Measurements from ENCODE around the gene NKAIN4. TPM values are rescaled to one million over a fixed set of nuclear protein-coding genes. Genes with fewer than 3 reads are reported as not detected.

Gene NKAIN4
- total RNA-seq, 1 experiment from 2014 or later, result not detected

DNA sequence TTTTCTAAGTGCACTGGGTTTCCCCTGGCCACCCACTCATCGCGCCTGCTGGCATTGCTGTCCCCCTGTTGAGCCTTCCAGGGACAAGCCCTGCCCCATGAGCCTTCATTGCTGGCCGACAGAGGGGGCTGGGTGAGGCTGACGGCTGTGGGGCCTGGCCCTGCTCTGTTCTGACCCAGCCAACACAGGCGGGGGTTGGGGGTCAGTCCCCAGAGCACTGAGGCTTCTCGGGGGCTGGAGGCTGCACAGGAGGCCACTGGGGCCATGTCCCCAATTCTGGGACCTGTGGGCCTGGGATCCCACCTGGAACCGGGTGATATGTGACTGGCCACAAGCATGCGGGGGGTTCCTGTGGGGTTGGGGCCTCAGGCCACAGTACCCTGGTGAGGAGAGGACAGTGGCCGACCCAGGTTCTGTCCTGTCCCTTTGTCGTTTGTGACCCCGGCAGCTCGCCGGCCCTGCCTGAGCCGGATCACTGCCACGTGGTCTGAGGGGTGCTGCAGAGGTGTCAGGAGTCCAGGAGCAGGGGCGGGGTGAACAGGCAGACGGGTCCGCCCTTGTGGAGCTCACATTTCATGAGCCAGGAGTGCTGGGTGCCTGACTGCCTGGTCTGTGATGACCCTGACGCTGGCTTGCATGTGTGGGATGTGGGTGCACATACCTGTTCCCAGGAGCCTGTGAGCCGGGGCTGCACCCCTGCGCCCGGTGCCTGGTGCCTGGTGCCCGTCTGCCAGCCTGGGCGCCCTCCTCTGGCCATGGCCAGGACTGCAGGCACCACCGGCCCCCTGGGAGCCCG is 36.6 kb upstream of the NKAIN4 start:
- DNase-seq, result peak; percentile 52
- no peaks in the 10 kb centered on the region for H3K9me3 ChIP-seq

GRCh38 chr20:63290136-63290676 is 35.9 kb upstream of the NKAIN4 start:
- Histone ChIP-seq H3K9me3 (no peaks in the 10 kb centered on the region), H3K36me3 (peaks cover 12% of the 10 kb centered on the region), H3K4me3 (no peak overlapping the region), H3K27me3 (peaks cover 2% of the 10 kb centered on the region; the same call in 1 of the 2 replicates)
- DNase-seq, result no peak

More for the DNA sequence above, 36.6 kb upstream of the NKAIN4 start:
- peaks cover 6% of the 10 kb centered on the region for H3K36me3 ChIP-seq
- peaks cover 8% of the 10 kb centered on the region for H3K27me3 ChIP-seq
- no peak overlapping the region for H3K4me3 ChIP-seq

GRCh38 chr20:63289311-63290135 is 35.3 kb upstream of the NKAIN4 start:
- no peaks in the 10 kb centered on the region for H3K9me3 ChIP-seq
- no peak for DNase-seq
- peaks cover 12% of the 10 kb centered on the region for H3K36me3 ChIP-seq
- no peak overlapping the region for H3K4me3 ChIP-seq
- H3K27me3 ChIP-seq, result no peaks in the 10 kb centered on the region

- peaks cover 12% of the 10 kb centered on the region for H3K36me3 ChIP-seq
- H3K9me3 ChIP-seq, result no peaks in the 10 kb centered on the region
- no peak overlapping the region for H3K4me3 ChIP-seq
- H3K27me3 ChIP-seq, result no peaks in the 10 kb centered on the region
- DNase-seq, result no peak
These were observed 34.5 kb upstream of the NKAIN4 start for GRCh38 chr20:63288581-63289251.

DNA sequence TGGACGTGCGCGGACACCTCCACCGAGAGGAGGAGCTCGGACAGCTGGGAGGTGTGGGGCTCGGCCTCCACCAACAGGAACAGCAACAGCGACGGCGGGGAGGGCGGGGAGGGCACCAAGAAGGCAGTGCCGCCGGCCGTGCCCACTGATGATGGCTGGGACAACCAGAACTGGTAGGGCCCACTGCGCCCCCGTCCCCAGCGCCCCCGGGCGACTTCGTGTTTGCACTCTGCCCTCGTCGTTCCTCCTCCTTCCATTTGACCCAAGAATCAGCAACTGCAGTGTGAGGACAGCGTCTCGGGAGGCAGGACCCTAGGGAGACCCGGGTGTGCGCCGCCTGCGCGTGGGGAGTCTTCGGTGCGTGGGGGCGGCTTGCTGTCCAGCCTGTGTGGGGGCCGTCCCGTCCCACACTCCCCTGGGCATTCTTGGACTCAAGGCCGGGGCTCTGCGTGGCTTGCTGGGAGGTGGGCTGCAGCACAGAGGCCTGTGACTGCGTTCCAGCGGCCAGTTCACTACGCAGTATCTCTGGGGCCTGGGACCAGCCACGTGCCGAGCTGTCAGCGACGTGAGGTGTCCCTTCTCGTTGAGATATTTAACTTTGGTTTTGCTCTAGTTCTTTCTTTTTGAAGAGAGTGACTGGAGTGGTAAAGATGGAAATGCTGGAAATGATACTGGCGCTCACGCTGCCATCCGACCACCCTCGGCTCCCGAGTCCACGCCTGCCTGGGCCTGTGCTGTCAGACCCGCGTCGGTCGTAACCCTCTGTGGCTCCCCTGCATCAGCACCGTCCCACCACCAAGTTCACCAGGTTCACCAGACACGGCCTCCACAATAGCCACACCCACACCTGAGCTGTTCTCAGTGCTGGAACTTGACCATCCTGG is 33.7 kb upstream of the NKAIN4 start:
- Histone ChIP-seq H3K9me3 (no peaks in the 10 kb centered on the region), H3K36me3 (peaks cover 15% of the 10 kb centered on the region), H3K4me3 (no peak overlapping the region), H3K27me3 (no peaks in the 10 kb centered on the region)
- DNase-seq, result no peak

DNA sequence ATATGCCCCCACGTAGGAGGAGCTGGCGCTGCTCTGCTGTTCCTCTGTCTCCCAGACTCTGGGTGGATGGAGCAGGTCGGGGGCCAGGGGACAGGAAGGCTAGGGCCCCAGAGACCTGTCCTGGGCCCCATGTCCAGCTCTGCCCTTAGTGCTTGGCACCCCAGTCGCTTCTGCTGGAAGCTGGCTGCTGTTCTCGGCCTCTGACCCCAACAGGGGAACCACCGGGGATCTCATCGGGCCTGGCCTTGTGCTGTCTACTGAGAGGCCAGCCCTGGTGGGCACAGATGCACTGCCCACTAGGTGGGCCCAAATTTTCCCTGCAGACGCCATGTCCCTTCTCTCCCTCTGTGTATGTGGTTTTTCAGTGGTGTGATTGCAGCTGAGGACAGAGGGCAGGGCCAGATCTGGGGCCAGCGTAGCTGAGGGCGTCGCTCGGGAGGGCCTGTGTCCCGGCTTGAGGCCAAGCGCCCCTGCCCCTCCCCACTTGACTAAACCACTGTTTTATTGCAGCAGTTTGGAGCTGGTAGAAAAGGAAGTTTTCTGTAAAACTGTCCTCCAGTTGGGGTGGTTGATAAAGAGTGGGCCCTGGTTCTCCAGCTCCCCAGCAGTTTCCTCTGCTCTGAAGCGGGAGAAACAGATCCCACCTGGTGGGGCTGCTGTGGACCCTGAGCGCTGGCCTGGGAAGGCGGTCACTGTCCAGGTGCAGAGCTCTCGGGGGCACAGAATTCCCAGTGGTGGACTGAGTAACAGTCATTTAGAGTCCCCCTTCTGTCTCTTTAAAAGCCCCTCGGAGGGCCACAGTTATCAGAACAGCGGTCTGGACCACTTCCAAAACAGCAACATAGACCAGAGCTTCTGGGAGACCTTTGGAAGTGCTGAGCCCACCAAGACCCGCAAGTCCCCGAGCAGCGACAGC is 32.8 kb upstream of the NKAIN4 start:
- Histone ChIP-seq H3K36me3 (peaks cover 18% of the 10 kb centered on the region), H3K27me3 (no peaks in the 10 kb centered on the region), H3K4me3 (no peak overlapping the region), H3K9me3 (no peaks in the 10 kb centered on the region)
- DNase-seq, result no peak

DNA sequence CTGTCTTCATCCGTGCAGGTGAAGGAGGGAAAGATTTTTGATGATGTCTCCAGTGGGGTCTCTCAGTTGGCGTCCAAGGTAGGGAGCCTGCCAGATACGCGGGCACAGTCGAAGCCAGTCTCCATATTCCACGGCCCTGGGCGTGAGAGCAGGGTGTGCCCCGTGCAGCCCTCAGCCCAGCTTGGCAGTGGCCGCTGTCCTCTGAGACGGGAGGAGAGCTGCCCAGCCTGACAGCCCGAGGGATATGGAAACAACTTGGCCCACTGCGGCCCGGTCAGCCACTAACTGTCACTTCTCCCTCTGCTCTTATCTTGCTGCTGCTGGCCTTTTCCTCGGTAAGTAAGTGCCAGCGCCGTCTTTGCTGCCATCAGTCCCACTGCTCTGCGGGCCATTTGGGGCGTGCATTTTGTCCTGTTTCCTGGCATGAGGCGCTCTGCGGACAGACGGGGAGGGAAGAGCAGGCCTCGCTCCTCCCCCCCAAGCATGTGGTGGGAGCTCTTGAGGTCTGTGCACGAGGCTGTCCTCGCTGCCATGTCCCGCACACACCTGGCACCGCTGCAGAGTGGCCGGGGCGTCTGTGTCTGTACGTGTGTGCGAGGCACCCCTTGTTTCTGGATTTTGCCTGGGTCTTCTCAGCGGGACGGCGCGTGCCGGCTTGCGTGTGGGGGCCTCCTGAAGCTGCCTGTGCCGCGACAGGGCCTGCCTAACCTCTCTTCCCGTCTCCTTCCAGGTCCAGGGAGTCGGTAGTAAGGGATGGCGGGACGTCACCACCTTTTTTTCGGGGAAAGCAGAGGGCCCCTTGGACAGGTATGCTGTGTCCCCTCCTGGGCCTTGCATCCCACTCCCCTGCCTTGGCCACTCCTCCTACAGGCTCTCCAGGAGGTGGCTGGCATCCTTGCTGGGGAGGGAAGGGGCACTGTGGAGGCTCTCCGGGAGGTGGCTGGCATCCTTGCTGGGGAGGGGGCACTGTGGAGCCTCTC is 31.7 kb upstream of the NKAIN4 start:
- peaks cover 27% of the 10 kb centered on the region for H3K36me3 ChIP-seq
- H3K27me3 ChIP-seq, result no peaks in the 10 kb centered on the region

GRCh38 chr20:63284981-63285524 is 30.8 kb upstream of the NKAIN4 start:
- Histone ChIP-seq H3K36me3 (peaks cover 36% of the 10 kb centered on the region), H3K27me3 (no peaks in the 10 kb centered on the region), H3K9me3 (no peaks in the 10 kb centered on the region), H3K4me3 (no peak overlapping the region)
- DNase-seq, result no peak

More for the DNA sequence above, 31.7 kb upstream of the NKAIN4 start:
- Histone ChIP-seq H3K9me3 (no peaks in the 10 kb centered on the region), H3K4me3 (no peak overlapping the region)
- DNase-seq, result no peak

- no peaks in the 10 kb centered on the region for H3K27me3 ChIP-seq
- DNase-seq, result no peak
- peaks cover 41% of the 10 kb centered on the region for H3K36me3 ChIP-seq
- no peaks in the 10 kb centered on the region for H3K9me3 ChIP-seq
- H3K4me3 ChIP-seq, result no peak overlapping the region
These were observed 30.3 kb upstream of the NKAIN4 start for GRCh38 chr20:63284544-63284949.

- H3K4me3 ChIP-seq, result no peak overlapping the region
- DNase-seq, result no peak
- no peaks in the 10 kb centered on the region for H3K9me3 ChIP-seq
- no peaks in the 10 kb centered on the region for H3K27me3 ChIP-seq
- H3K36me3 ChIP-seq, result peaks cover 45% of the 10 kb centered on the region
These were observed 29.8 kb upstream of the NKAIN4 start for GRCh38 chr20:63284083-63284440.

- Histone ChIP-seq H3K36me3 (peaks cover 47% of the 10 kb centered on the region), H3K27me3 (no peaks in the 10 kb centered on the region)
These were observed 29.3 kb upstream of the NKAIN4 start for GRCh38 chr20:63283397-63284082.

GRCh38 chr20:63282946-63283345 is 28.7 kb upstream of the NKAIN4 start:
- Histone ChIP-seq H3K36me3 (peaks cover 53% of the 10 kb centered on the region), H3K4me3 (no peak overlapping the region), H3K9me3 (no peaks in the 10 kb centered on the region), H3K27me3 (no peaks in the 10 kb centered on the region)
- DNase-seq, result no peak

More at GRCh38 chr20:63283397-63284082, 29.3 kb upstream of the NKAIN4 start:
- DNase-seq, result no peak
- Histone ChIP-seq H3K9me3 (no peaks in the 10 kb centered on the region), H3K4me3 (no peak overlapping the region)

Data from MG63 (cell line).